Measurements from ENCODE around the gene NPTXR.

The NPTXR gene

DNA sequence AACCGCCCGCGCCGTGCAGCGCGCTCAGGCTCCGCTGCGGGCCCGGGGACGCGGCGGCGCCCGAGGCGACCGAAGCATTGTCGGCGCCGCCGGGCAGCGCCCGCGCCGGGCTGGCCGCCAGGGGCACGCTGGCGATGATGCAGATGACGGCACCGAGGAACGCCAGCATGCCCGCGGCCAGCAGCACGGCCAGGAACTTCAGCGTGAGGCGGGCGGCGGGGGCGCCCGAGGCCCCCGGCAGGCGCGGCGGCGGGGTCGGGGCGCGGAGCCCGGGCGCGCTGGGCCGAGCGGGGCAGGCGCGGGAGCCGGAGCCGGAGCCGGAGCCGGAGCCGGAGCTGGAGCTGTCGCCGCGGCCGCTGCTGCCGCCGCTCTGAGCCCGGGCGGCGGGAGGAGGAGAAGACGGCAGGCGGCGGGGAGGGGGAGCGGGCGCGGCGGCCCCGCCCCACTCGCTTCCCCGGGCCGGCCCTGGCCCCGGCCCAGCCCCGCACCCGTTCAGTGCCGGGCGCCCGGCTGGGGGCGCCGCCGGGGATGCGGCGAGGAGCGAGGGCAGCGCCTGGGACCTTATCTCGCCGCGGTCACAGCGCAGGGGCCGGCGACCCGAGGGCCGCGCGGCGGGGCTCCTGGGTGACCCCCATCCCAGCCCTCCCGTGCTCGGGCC, at the start of gene NPTXR:
TSS of gene NPTXR (minus strand) at position 372 of the 658 bp plus-strand sequence.
- H3K4me1 Mint-ChIP-seq, result peaks cover 35% of the 10 kb centered on the region
- H3K4me3 Mint-ChIP-seq, result peak within 1 kb of the TSS; percentile 89
- H3K27me3 Mint-ChIP-seq, result peaks cover 1% of the 10 kb centered on the region
- no peaks in the 10 kb centered on the region for H3K36me3 Mint-ChIP-seq
- no peaks in the 10 kb centered on the region for H3K9me3 Mint-ChIP-seq
- H3K27ac Mint-ChIP-seq, result no peak within 1 kb of the TSS

DNA sequence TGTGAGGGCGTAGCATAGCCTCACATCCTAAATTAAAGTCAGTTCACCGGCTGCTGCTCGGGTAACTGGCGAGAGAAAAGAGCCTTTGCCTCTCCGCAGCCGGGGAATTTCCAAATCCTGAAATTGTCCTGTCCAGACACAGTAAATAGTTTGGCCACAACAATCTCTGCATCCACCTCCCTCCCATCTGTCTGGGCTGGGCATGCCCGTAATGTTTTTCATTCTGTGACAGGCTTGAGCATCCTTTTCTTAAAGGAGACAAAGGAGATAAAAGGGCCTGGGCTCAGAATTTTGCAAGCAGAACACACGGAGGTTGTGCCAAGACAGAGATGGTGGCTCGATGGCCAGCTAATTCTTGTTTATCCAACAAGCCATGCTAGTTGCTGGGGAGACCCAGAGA, 47.4 kb upstream of the NPTXR start:
- Mint-ChIP-seq H3K4me1 (no peaks in the 10 kb centered on the region), H3K9me3 (no peaks in the 10 kb centered on the region), H3K27ac (no peak overlapping the region), H3K4me3 (no peak overlapping the region), H3K36me3 (no peaks in the 10 kb centered on the region), H3K27me3 (no peaks in the 10 kb centered on the region)

DNA sequence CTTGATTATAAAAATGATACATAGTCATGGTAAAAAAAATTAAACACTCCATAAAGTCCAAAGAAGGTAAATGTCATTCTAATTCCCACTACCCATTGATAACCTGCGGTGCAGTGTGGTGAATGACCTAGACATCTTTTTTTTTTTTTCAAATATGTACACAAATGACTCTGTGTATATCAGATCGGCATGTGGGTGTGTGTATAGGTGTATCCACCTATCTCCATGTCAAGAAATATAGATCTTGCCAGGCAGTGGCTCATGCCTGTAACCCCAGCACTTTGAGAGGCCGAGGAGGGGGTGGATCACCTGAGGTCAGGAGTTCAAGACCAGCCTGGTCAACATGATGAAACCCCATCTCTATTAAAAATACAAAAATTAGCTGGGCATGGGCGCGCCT, 46.5 kb upstream of the NPTXR start:
- Mint-ChIP-seq H3K4me1 (no peaks in the 10 kb centered on the region), H3K36me3 (no peaks in the 10 kb centered on the region)

DNA sequence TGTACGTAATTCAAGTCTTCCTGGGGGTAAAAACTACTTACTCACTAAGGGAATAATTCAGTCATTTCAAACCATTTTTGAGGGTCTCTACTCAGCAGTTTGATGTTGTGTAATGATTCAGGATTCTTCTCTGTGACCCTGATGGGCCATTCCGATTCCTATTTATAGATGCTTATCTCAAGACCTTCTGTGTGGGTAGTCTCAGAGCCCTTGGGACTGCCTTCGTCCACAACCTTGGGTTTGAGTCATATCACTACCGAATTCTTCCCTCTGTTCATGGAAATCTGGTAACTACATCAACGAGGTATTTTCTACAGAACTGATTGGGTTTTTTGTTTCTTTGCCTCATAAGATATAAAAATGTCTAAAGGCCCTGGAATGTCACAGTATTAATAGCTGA, 42.5 kb upstream of the NPTXR start:
- H3K27ac Mint-ChIP-seq, result no peak overlapping the region
- no peaks in the 10 kb centered on the region for H3K36me3 Mint-ChIP-seq
- H3K9me3 Mint-ChIP-seq, result no peaks in the 10 kb centered on the region
- H3K4me1 Mint-ChIP-seq, result peaks cover 22% of the 10 kb centered on the region
- no peak overlapping the region for H3K4me3 Mint-ChIP-seq
- no peaks in the 10 kb centered on the region for H3K27me3 Mint-ChIP-seq

More for the DNA sequence above, 46.5 kb upstream of the NPTXR start:
- Mint-ChIP-seq H3K4me3 (no peak overlapping the region), H3K27ac (no peak overlapping the region), H3K9me3 (no peaks in the 10 kb centered on the region), H3K27me3 (no peaks in the 10 kb centered on the region)

DNA sequence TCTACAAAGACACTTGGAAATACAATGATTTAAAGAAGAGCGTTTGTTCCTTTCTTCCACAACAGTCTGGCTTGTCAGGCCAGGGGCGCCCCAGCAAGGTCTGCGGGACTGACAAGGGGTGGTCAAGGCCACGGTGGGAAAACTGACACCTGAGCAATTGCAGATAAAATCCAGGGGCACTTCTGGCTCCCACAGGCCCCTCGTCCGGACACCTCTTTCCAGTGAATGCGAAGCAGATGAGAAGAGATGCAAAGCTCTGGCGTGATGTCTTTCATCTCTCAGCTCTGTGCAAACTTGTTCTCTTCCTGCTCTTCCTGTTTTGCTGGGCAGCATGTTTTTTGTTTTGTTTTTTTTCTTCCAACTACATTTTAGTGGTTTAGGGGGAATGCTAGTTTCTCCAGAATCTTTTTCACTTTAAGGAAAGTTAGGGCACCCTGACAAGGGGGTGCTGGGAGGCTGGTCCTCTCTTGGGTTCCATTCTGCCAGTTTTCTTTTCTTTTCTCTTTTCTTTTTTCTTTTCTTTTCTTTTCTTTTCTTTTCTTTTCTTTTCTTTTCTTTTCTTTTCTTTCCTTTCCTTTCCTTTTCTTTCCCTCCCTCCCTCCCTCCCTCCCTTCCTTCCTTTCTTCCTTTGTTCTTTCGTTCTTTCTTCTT, 39.3 kb upstream of the NPTXR start:
- no peaks in the 10 kb centered on the region for H3K9me3 Mint-ChIP-seq
- H3K27ac Mint-ChIP-seq, result peak overlapping the region; percentile 55
- no peaks in the 10 kb centered on the region for H3K27me3 Mint-ChIP-seq
- no peaks in the 10 kb centered on the region for H3K36me3 Mint-ChIP-seq
- H3K4me1 Mint-ChIP-seq, result peaks cover 25% of the 10 kb centered on the region
- peak overlapping the region; percentile 70 for H3K4me3 Mint-ChIP-seq

DNA sequence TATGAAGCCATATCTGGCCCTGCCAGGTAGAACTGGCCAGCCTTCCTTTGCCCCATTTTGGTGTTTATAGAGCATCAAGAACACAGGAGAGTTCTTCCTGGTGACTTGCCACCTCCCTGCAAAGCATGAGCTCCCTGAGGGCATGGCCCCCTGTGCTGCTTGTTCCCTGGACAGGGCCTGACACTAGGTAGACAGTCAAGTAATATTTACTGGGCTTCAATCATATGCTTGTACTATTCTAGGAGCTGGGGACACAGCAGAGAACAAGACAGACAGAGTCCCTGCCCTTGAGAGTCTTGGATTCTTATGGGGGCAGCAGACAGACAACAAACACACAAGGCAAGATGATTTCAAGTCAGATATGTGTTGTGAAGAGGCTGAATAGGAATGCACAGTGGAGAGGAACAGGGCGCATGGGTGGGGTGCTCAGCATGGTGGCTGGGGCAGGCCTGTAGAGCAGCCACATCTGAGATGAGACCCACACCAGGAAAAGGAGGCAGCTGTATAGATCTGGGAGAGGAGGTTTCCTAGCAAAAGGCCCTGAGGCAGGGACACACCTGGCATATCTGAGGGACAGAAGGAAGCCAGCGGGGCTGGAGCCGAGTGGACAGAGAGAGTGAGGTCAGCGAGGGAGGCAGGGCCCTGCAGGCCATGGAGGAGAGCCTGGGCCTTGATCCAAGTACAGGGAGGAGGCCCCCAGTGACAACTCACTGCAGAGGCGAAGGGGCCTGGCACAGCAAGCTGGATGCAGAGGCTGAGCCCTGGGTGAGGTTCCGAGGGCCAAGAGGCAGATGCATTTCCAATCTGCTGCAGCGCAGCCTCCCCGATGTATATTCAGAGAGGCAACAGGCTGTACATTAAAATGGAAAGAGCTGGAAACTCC, 38.4 kb upstream of the NPTXR start:
- H3K9me3 Mint-ChIP-seq, result no peaks in the 10 kb centered on the region
- peak overlapping the region; percentile 88 for H3K27ac Mint-ChIP-seq
- H3K27me3 Mint-ChIP-seq, result no peaks in the 10 kb centered on the region

DNA sequence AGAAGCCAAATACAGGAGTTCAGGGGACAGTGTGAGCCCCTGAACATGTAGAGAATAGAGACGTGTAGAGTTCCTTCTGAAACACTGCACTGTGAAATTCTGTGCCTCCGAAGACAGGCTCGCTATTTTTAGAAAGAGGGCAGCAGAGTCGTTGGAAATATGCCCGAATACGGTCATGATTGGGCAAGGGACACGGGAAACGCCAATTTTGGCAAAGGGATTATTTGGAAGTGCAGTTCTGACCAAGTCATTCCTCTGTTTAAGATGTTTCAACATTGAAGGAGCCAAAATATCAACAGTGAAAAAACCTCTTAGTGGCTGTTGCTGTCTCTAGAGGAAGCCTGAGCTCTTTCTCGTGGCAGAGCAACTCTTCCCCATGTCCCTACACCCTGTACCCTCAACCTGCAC, 37.6 kb upstream of the NPTXR start:
- Mint-ChIP-seq H3K27ac (no peak overlapping the region), H3K4me1 (peaks cover 25% of the 10 kb centered on the region), H3K9me3 (no peaks in the 10 kb centered on the region), H3K4me3 (no peak overlapping the region), H3K36me3 (no peaks in the 10 kb centered on the region), H3K27me3 (no peaks in the 10 kb centered on the region)

More for the DNA sequence above, 38.4 kb upstream of the NPTXR start:
- no peaks in the 10 kb centered on the region for H3K36me3 Mint-ChIP-seq
- peaks cover 25% of the 10 kb centered on the region for H3K4me1 Mint-ChIP-seq
- peak overlapping the region; percentile 75 for H3K4me3 Mint-ChIP-seq

DNA sequence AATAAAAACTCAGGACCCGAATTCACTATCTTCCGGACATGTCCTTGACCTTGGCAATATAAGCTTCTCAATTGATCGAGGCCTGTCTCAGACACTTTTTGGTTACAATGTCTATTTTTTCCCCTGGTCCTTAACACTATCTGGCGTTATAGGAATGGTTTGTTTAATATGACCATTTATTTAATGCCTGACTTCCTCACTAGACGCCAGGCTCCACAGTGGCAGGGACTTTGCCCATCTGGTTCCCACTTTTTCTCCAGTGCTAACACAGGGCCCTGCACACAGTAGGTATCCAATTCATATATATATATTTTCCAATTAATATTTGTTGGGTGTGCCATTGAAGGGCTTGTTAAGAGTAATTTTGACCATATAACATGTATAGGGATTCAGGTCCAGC, 36.1 kb upstream of the NPTXR start:
- peaks cover 33% of the 10 kb centered on the region for H3K4me1 Mint-ChIP-seq
- H3K27me3 Mint-ChIP-seq, result no peaks in the 10 kb centered on the region
- no peak overlapping the region for H3K27ac Mint-ChIP-seq
- no peak overlapping the region for H3K4me3 Mint-ChIP-seq
- H3K9me3 Mint-ChIP-seq, result no peaks in the 10 kb centered on the region
- H3K36me3 Mint-ChIP-seq, result no peaks in the 10 kb centered on the region

DNA sequence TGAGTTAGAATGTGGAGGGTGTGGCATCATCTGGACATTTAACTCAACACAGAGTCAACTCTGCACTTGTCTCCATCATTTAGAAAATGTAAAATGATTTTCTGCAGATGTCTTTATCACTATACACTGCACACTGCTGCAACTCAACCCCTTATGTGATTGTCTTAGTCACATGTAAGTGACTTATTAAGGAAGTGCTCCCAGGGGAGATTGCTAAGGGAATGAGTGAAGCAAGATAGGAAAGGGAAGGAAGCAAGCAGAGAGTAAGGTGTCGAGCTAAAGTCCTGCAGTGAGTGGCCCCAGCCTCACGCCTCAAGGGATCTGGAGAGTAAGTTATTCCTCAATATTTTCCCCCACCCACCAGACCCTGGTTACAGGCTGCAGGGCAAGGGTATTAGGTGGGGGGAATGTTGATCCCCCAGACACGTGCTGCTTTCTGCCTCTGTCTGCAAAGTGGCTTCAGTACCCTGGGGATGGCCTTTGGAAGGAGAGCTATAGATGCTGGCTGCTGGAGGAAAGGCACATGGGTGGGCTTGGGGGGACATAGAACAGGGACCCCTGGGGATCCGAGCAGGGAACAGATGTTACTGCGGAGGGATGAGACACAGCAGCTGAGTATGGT, 35.4 kb upstream of the NPTXR start:
- no peaks in the 10 kb centered on the region for H3K36me3 Mint-ChIP-seq

DNA sequence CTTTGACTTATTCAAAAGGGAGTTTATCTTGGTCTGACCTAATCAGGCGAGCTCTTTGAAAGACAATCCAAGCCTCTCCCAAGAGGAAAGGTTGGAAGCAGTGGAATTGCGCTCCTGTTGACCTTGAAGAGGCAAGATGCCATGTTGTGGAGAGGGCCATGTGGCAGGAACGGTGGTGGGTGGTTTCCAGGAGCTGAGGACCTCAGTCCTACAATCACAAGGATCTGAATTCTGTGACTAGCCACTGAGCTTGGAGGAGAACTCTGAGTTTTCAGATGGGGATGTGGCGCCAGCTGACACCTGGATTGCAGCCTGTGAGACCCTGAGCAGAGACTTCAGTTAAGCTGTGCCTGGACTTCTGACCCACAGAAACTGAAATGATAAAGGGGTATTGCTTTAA, 34.2 kb upstream of the NPTXR start:
- Mint-ChIP-seq H3K27me3 (no peaks in the 10 kb centered on the region), H3K4me3 (no peak overlapping the region), H3K36me3 (no peaks in the 10 kb centered on the region), H3K4me1 (peaks cover 46% of the 10 kb centered on the region), H3K27ac (no peak overlapping the region), H3K9me3 (no peaks in the 10 kb centered on the region)

More for the DNA sequence above, 35.4 kb upstream of the NPTXR start:
- Mint-ChIP-seq H3K4me3 (no peak overlapping the region), H3K9me3 (no peaks in the 10 kb centered on the region), H3K27ac (no peak overlapping the region), H3K27me3 (no peaks in the 10 kb centered on the region), H3K4me1 (peaks cover 40% of the 10 kb centered on the region)

DNA sequence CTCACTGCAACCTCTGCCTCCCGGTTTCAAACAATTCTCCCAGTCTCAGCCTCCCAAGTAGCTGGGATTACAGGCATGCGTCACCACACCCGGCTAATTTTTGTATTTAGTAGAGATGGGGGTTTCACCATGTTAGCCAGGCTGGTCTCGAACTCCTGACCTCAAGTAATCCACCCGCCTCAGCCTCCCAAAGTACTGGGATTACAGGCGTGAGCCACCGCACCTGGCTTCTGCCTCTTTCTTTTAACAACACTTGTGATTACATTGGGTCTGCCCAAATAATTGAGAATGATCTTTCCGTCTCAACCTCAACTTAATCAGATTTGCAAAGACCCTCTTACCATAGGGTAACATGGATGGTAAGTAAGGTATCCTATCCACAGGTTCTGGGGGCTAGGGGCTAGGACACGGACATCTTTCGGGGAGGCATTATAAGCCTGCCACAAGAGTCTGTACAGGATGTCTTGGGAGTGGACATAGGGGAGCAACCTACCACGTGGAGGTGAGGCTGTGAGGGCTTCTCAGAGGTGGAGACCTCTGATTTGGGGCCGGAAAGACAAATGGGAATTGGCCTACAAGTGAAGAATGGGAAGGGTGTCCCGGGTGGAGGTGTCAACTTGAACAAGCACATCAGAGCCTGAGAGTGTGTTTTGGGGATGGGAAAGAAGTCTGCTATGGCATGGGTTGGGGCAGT, 30.8 kb upstream of the NPTXR start:
- Mint-ChIP-seq H3K9me3 (no peaks in the 10 kb centered on the region), H3K4me3 (peak overlapping the region; percentile 94), H3K27ac (peak overlapping the region; percentile 87), H3K4me1 (peaks cover 43% of the 10 kb centered on the region), H3K36me3 (peaks cover 6% of the 10 kb centered on the region), H3K27me3 (no peaks in the 10 kb centered on the region)

DNA sequence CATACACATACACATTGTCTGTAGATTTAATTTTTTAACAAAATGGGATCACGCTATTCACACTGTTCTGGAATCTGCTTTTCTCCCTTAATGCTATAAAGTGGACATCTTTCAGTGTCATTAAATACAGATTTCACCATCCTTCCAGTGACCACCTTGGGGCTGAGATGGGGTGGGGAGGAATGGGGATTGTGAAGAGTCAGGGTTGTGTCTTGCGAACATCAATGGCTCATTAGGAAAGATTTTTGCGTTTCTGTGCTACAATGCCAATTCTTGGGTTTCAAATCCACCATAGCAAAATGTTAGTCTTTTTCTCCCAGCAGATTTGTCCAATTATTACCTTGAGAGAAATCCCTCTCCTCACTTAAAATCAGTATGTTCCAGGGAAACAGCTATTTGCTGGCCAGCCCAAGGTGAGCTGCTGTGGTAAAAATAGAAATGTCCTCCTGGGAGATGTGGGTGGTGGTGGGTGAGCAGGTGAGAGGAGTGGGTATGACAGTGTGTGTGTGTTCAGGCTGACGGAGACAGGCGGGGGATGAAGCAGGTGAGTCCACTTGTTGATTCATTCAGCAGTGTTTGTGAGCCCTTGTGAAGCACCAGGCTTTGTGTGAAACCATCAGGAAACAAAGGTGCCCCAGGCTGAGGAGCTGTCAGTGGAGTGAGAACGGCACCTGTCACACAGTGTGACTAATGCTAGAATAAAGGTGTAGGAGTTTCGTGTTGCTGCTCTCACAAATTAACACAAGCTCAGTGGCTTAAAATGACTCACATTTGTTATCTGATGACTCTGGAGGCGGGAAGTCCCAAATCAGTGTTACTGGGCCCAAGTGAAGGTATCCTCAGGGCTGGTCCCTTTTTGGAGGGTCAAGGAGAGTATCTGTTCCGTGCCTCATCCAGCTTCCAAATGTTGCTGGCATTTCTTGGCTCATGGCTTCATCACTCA, 29.9 kb upstream of the NPTXR start:
- H3K27me3 Mint-ChIP-seq, result no peaks in the 10 kb centered on the region
- H3K36me3 Mint-ChIP-seq, result peaks cover 6% of the 10 kb centered on the region
- H3K4me1 Mint-ChIP-seq, result peaks cover 51% of the 10 kb centered on the region
- no peaks in the 10 kb centered on the region for H3K9me3 Mint-ChIP-seq
- H3K27ac Mint-ChIP-seq, result peak overlapping the region; percentile 80
- H3K4me3 Mint-ChIP-seq, result peak overlapping the region; percentile 94

DNA sequence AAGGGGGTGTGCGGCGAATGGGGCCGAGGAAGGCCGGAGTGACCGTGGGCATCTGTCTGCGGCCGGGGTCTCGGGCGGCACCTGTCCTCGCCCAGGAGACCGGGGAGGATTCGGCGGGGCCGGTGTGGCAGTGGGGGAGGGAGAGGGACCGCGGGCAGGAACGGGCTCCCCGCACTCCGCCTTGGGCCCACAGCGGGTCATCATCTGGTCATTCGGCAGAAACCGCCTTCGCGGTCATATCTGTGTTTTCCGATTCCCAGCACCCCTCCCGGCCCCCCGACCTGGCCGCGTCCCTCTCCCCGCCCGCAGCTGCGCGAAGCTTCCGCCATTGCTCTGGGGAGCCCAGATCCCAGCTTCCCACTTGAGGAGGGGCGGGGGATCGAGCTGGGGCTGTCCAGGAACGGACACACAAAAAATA, 29.0 kb upstream of the NPTXR start:
- H3K27me3 Mint-ChIP-seq, result no peaks in the 10 kb centered on the region

DNA sequence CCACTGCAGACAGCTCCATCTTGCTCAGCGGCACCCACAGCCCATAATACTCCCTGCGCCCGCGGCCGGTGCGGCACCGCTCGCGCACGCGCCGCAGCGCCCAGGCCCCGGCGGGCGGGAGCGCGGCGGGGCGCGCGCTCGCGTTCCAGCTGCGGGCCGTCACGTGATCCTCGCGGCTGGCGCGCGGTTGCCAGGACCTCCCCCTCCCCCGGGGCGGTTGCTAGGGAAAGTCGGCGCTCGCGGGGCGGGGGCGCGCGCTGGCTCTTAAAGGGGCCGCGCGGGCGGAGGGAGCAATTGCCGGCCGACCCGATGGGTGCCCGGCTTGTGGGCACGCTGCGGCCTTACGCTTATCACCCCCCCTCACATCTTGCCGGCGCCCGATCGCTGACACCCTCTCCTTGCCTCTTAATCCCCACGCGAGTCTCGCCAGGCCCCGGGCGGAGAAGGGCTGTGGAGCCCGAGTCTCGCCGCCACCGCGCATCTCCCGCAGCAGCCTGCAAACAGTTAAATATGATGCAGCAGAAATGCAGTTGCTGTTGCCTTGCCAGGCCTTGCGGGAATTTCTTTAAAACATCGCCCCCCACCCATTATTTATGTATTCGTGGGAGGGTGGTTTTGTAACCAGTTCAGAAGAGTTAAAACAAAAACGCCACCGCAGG, 28.5 kb upstream of the NPTXR start, which contains the start of gene CBX6:
TSS of gene CBX6 (minus strand) at position 45 of the 659 bp plus-strand sequence. CDS start at position 19, 26 bp downstream.
- Mint-ChIP-seq H3K27me3 (no peaks in the 10 kb centered on the region), H3K9me3 (no peaks in the 10 kb centered on the region), H3K4me1 (peaks cover 60% of the 10 kb centered on the region), H3K27ac (peak within 1 kb of the TSS; percentile 97), H3K36me3 (peaks cover 6% of the 10 kb centered on the region), H3K4me3 (peak within 1 kb of the TSS; percentile 94)

More for the DNA sequence above, 29.0 kb upstream of the NPTXR start:
- peak overlapping the region; percentile 94 for H3K4me3 Mint-ChIP-seq
- H3K4me1 Mint-ChIP-seq, result peaks cover 60% of the 10 kb centered on the region
- H3K9me3 Mint-ChIP-seq, result no peaks in the 10 kb centered on the region
- H3K36me3 Mint-ChIP-seq, result peaks cover 6% of the 10 kb centered on the region
- peak overlapping the region; percentile 90 for H3K27ac Mint-ChIP-seq

Data from activated naive CD4-positive, alpha-beta T cell treated with anti-CD3 and anti-CD28 coated beads, Interleukin-2, amount 50 U/mL, for 24 hours (primary cell).